ENCODE data around the gene CAMK2A.
"Not testable (repeated sequence)": the region's sequence is repeated elsewhere in the genome, so short reads cannot be mapped to it uniquely, and the experiment has no call there.

The CAMK2A gene

GRCh38 chr5:150234576-150235499, 54.7 kb downstream of the CAMK2A start:
- peak; percentile 41 for DNase-seq (ENCODE audit: low spot score)

- not testable (repeated sequence) for DNase-seq (ENCODE audit: low spot score)
These were observed 55.9 kb downstream of the CAMK2A start for GRCh38 chr5:150233706-150234105.

- DNase-seq (ENCODE audit: low spot score): no peak
These were observed 58.7 kb downstream of the CAMK2A start for GRCh38 chr5:150230842-150231241.

- no peak for DNase-seq (ENCODE audit: low spot score)
These were observed 60.0 kb downstream of the CAMK2A start for GRCh38 chr5:150229571-150229970.

GRCh38 chr5:150227606-150228273, 61.8 kb downstream of the CAMK2A start:
- no peak for DNase-seq (ENCODE audit: low spot score)

GRCh38 chr5:150227036-150227435, 62.5 kb downstream of the CAMK2A start:
- DNase-seq (ENCODE audit: low spot score): no peak

- DNase-seq (ENCODE audit: low spot score): no peak
These were observed 65.0 kb downstream of the CAMK2A start for GRCh38 chr5:150224483-150225027.

GRCh38 chr5:150223474-150223873, 66.1 kb downstream of the CAMK2A start:
- DNase-seq (ENCODE audit: low spot score): no peak

GRCh38 chr5:150222906-150223305, 66.7 kb downstream of the CAMK2A start:
- DNase-seq (ENCODE audit: low spot score): no peak

GRCh38 chr5:150221471-150221870, 68.1 kb downstream of the CAMK2A start:
- no peak for DNase-seq (ENCODE audit: low spot score)

- no peak for DNase-seq (ENCODE audit: low spot score)
These were observed 69.7 kb downstream of the CAMK2A start for GRCh38 chr5:150219861-150220260.

GRCh38 chr5:150219142-150219541, 70.4 kb downstream of the CAMK2A start:
- DNase-seq (ENCODE audit: low spot score): no peak

GRCh38 chr5:150218693-150219035, 70.9 kb downstream of the CAMK2A start:
- DNase-seq (ENCODE audit: low spot score): no peak

- DNase-seq (ENCODE audit: low spot score): peak; percentile 83
These were observed 71.5 kb downstream of the CAMK2A start for GRCh38 chr5:150217873-150218692.

- DNase-seq (ENCODE audit: low spot score): no peak
These were observed 72.5 kb downstream of the CAMK2A start for GRCh38 chr5:150217038-150217437.

- no peak for DNase-seq (ENCODE audit: low spot score)
These were observed 73.3 kb downstream of the CAMK2A start for GRCh38 chr5:150215979-150216944.

- DNase-seq (ENCODE audit: low spot score): no peak
These were observed 75.3 kb downstream of the CAMK2A start for GRCh38 chr5:150214289-150214688.

- DNase-seq (ENCODE audit: low spot score): no peak
These were observed 76.0 kb downstream of the CAMK2A start for GRCh38 chr5:150213530-150213929.

GRCh38 chr5:150211156-150212030, 78.2 kb downstream of the CAMK2A start:
- DNase-seq (ENCODE audit: low spot score): no peak

- no peak for DNase-seq (ENCODE audit: low spot score)
These were observed 78.9 kb downstream of the CAMK2A start for GRCh38 chr5:150210644-150211043.

All from pons (tissue), 1 donor.